ENCODE data around the gene C16orf86. TPM values are rescaled to one million over a fixed set of nuclear protein-coding genes. Genes with fewer than 3 reads are reported as not detected.

The C16orf86 gene
- total RNA-seq, 4 donors from 2014 or later: 5.1 to 8.5 (median 7.3) TPM

DNA sequence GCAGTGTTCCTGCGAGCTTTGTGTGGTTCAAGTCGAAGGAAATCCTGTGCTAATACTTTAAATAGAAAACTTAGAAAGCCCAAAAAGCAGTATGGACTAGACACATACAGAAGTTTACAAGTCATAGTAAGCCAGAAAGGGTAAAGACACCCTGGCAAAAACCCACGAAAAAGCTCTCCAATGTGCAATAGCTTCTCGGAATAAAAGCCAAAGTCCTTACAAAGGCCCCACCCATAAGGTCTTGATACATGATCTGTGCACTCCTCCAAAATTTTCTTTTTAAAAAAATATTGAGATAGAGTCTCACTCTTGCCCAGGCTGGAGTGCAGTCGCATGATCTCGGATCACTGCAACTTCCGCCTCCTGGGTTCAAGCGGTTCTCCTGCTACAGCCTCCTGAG lies 10.3 kb downstream of the C16orf86 start:
- DNase-seq (no peak), ATAC-seq (no peak)
- Histone ChIP-seq H3K27ac (no peak overlapping the region), H3K4me3 (no peak overlapping the region), H3K9me3 (no peaks in the 10 kb centered on the region), H3K27me3 (no peaks in the 10 kb centered on the region), H3K4me1 (peaks cover 10 to 23% of the 10 kb centered on the region in 2 donors), H3K36me3 (no peaks in the 10 kb centered on the region)
- in situ Hi-C loops (cut with MboI; ENCODE audit: low sequenced_read_pairs in 4 of 4): loop anchor here in 1 of 4 donors (25.0 kb wide), 1 partner anchor 360 kb away; no protein-coding TSS in a partner anchor
- intact Hi-C loops (cut with DNase I; ENCODE audit: low total_unique reads): loop anchor here (10.0 kb wide), 1 partner anchor 248 kb away; no protein-coding TSS in a partner anchor
- TF ChIP-seq POLR2A (IDR thresholded peaks at IDR 0.05): no peak
- TF ChIP-seq, protein P1, sequence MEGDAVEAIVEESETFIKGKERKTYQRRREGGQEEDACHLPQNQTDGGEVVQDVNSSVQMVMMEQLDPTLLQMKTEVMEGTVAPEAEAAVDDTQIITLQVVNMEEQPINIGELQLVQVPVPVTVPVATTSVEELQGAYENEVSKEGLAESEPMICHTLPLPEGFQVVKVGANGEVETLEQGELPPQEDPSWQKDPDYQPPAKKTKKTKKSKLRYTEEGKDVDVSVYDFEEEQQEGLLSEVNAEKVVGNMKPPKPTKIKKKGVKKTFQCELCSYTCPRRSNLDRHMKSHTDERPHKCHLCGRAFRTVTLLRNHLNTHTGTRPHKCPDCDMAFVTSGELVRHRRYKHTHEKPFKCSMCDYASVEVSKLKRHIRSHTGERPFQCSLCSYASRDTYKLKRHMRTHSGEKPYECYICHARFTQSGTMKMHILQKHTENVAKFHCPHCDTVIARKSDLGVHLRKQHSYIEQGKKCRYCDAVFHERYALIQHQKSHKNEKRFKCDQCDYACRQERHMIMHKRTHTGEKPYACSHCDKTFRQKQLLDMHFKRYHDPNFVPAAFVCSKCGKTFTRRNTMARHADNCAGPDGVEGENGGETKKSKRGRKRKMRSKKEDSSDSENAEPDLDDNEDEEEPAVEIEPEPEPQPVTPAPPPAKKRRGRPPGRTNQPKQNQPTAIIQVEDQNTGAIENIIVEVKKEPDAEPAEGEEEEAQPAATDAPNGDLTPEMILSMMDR (IDR thresholded peaks at IDR 0.05 in 4 of 5, conservative IDR thresholded peaks at IDR 0.05 in 1 of 5): no peak

DNA sequence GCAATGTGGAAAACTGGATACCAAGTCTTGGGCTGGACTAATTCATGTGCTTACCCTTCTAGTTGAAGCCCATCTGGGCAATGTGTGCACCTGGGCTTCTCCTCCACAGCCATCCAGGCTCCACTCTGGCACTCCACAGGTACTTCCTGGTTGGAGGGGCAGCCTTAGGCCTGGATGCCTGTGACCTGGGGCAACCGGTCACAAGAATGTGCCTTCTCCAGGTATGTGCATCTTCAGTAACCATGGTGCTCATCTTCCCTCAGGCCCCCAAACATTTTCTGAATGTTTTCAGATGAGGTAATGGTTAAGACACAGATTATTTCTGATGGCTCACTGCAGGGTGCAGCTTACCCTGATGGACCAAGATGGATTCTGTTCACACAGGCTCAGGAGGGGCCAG lies 11.1 kb downstream of the C16orf86 start:
- Histone ChIP-seq H3K27me3 (no peaks in the 10 kb centered on the region), H3K9me3 (no peaks in the 10 kb centered on the region), H3K4me1 (peaks cover 9 to 23% of the 10 kb centered on the region in 2 donors), H3K36me3 (no peaks in the 10 kb centered on the region), H3K4me3 (no peak overlapping the region), H3K27ac (no peak overlapping the region)
- TF ChIP-seq, protein P1 (IDR thresholded peaks at IDR 0.05 in 4 of 5, conservative IDR thresholded peaks at IDR 0.05 in 1 of 5): no peak
- no peak for TF ChIP-seq POLR2A (IDR thresholded peaks at IDR 0.05)
- DNase-seq: no peak
- in situ Hi-C loops (cut with MboI; ENCODE audit: low sequenced_read_pairs in 4 of 4) (loop anchor here in 1 of 4 donors (25.0 kb wide), 1 partner anchor 360 kb away; no protein-coding TSS in a partner anchor), intact Hi-C loops (cut with DNase I; ENCODE audit: low total_unique reads) (loop anchor here (10.0 kb wide), 1 partner anchor 247 kb away; no protein-coding TSS in a partner anchor)
- no peak for ATAC-seq

DNA sequence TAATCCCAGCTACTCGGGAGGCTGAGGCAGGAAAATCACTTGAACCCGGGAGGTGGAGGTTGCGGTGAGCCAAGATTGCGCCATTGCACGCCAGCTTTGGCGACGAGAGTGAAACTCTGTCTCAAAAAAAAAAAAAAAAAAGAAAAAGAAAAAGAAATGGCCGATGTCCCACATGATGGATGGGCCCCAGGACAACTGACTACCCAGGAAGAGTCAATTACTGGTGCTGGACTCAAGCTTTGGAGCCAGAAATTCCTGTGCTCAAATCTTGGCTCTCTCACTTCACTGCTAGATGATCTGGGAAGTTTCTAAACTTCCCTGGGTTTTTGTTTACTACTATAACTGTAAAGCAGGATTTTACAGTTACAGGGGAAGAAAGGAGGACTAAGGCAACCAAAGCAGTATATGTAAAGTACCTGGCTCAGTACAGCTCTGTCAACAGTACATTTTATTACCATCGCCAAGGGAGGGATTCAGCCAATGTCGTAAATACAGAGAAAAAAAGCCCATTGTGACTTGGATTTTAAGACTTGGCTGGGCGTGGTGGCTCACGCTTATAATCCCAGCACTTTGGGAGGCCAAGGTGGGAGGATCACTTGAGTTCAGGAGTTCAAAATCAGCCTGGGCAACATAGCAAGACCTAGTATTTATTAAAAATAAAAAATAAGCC lies 11.9 kb downstream of the C16orf86 start:
- no peak for DNase-seq
- Histone ChIP-seq H3K36me3 (no peaks in the 10 kb centered on the region), H3K4me1 (peaks cover 1 to 20% of the 10 kb centered on the region in 2 donors), H3K9me3 (no peaks in the 10 kb centered on the region), H3K27ac (no peak overlapping the region), H3K4me3 (no peak overlapping the region), H3K27me3 (no peaks in the 10 kb centered on the region)
- ATAC-seq: no peak
- intact Hi-C loops (cut with DNase I; ENCODE audit: low total_unique reads) (loop anchor here (10.0 kb wide), 1 partner anchor 246 kb away; no protein-coding TSS in a partner anchor), in situ Hi-C loops (cut with MboI; ENCODE audit: low sequenced_read_pairs in 4 of 4) (loop anchor here in 1 of 4 donors (25.0 kb wide), 1 partner anchor 359 kb away; no protein-coding TSS in a partner anchor)
- no peak for TF ChIP-seq POLR2A (IDR thresholded peaks at IDR 0.05)
- TF ChIP-seq, protein P1 (IDR thresholded peaks at IDR 0.05 in 4 of 5, conservative IDR thresholded peaks at IDR 0.05 in 1 of 5): no peak

DNA sequence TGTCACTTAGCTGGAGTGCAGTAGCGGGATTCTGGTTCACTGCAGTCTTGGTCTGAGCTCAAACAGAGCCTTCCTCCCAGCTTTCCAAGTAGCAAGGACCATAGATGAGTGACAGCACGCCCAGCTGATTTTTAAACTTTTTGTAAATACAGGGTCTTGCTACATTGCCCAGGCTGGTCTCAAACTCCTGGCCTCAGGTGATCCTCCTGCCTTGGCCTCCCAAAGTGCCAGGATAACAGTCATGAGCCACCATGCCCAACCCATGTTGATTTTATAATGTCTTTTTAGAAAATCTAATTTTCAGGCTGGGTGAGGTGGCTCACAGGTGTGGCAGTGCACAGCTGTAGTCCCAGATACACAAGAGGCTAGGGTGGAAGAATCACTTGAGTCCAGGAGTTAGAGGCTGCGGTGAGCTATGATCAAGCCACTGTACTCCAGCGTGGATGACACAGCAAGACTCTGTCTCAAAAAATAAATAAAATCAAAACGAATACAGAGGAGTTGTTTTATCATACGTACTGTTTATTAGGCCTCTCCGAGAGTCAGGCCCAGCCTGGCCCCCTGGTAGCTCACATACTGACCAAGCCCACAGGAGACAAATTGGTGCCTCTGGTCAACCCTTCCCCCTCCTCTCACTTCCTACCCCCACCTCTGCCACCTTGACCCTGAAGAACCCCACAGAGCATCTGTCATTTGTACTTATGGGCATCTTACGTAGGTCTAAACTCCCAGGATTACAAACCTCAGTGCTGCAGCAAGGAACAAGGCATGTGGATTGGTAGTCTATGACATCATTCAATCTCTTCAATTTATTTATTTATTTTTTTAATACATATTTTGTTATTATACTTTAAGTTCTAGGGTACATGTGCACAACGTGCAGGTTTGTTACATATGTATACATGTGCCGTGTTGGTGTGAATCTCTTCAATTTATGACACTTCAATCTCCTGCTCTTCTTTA lies 13.6 kb downstream of the C16orf86 start:
- no peaks in the 10 kb centered on the region for H3K9me3 ChIP-seq
- no peak overlapping the region for H3K4me3 ChIP-seq
- DNase-seq (no peak), ATAC-seq (no peak)
- no peaks in the 10 kb centered on the region for H3K27me3 ChIP-seq
- in situ Hi-C loops (cut with MboI; ENCODE audit: low sequenced_read_pairs in 4 of 4): loop anchor here in 1 of 4 donors (25.0 kb wide), 1 partner anchor 357 kb away; no protein-coding TSS in a partner anchor
- intact Hi-C loops (cut with DNase I; ENCODE audit: low total_unique reads): loop anchor here (10.0 kb wide), 1 partner anchor 245 kb away; no protein-coding TSS in a partner anchor
- TF ChIP-seq, protein P1 (IDR thresholded peaks at IDR 0.05 in 4 of 5, conservative IDR thresholded peaks at IDR 0.05 in 1 of 5): no peak
- no peak for TF ChIP-seq POLR2A (IDR thresholded peaks at IDR 0.05)
- H3K36me3 ChIP-seq: peaks cover 0 to 8% of the 10 kb centered on the region in 2 donors
- H3K4me1 ChIP-seq: peaks cover 0 to 9% of the 10 kb centered on the region in 2 donors
- no peak overlapping the region for H3K27ac ChIP-seq
